NCI-H524 treated with DMSO at 0.1 percent for 48 hours (cell line): ENCODE measurements around the gene SLC7A10.
"Not testable (repeated sequence)": the region's sequence is repeated elsewhere in the genome, so short reads cannot be mapped to it uniquely, and the experiment has no call there.

Experiments used
- DNase-seq: peaks from one replicate; lab custom pipeline; 2025; lab: John Stamatoyannopoulos, UW

The SLC7A10 gene

GRCh38 chr19:33238481-33239149 lies 13.0 kb upstream of the SLC7A10 start:
- no peak for DNase-seq

GRCh38 chr19:33236696-33237390 lies 11.2 kb upstream of the SLC7A10 start:
- no peak for DNase-seq

DNA sequence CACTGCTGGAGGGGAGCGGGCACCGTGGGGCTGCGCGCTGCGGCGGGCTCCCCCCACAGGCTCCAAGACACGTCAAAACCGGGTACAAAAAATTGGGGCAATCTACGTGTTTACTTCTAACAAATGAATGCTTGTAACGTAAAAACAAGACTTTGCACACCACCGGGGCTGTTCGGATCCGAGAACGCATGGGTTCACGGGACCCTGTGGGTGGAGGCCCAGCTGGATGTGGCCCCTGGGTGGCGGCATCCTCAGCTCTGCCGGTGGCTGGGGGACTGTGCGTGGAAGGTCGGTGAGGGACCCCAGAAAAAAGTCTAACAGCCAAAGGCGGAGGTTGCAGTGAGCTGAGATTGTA lies 10.3 kb upstream of the SLC7A10 start:
- DNase-seq, result no peak

DNA sequence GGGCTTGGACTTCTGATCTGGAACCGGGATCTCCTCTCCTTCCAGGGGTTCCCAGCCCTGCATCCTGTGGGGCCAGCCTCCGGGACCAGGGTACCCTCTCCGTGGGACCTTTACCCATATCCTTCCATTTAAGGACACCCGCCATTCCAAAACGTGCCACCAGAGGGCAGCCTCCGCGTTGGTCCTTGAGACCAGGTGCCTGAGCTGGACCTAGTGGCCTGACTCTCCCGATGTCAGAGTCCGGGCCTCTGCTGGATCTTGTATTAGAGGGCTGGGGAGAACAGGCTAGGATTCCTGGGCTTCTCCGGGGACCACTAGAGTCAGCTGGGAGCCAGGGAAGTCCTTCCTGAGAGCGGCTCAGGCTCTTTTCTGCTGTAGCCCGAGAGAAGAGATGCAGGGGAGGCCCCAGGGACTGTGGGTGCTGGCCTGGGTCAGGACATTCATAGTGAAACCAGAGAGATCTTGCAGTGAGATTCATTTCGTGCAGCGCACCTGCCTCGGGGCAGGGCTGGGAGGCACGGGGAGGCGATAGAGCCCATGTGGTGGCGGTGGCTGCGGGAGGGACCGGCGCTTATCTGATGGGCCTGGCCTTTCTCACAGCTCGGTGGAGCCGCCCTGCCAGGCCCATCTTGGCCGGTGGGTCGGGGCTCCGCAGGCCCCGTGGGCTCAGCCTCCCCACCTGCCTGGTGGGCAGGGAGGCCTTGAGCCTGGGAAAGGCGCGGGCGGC lies 9.8 kb upstream of the SLC7A10 start:
- no peak for DNase-seq

DNA sequence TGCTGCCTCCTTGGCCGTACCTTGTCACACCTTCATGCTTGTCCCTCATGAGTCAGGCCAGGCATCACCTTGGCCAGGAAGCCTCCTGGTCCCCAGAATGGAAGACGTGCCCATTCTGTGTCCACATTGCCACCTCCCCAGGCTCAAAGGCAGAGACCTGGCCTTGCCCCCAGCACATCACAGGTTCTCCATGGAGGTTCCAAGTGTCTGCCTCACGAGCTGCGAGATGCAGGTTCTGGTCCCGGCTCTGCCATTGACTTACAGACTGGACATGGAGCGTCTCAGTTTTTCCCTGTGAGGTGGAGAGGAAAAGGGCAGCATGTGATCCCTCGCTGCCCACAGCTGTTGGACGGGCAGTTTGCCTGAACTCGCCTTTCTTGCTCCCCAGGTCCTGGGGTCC lies 9.1 kb upstream of the SLC7A10 start:
- DNase-seq, result no peak

GRCh38 chr19:33234092-33234491 lies 8.4 kb upstream of the SLC7A10 start:
- no peak for DNase-seq

- no peak for DNase-seq
Observed at GRCh38 chr19:33233056-33233873, 7.6 kb upstream of the SLC7A10 start.

DNA sequence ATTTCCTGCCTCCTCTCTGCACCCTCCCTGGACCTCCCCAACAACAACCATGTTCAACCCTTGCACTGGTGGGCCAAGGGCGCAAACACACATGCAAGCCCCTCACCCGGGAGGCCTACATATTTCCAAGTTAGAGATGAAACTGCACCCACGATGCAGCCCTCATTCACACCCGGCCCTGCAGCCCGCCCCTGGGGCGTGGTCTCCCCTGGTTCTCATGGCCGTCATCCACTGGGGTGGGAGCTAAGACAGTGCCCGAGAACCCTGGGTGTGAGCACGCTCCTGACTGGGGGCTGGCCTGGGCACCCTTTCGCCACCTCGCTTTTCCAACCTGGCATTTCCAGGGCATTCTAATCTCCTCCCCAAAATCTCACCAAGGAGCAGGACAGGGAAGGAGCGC lies 7.0 kb upstream of the SLC7A10 start:
- no peak for DNase-seq

DNA sequence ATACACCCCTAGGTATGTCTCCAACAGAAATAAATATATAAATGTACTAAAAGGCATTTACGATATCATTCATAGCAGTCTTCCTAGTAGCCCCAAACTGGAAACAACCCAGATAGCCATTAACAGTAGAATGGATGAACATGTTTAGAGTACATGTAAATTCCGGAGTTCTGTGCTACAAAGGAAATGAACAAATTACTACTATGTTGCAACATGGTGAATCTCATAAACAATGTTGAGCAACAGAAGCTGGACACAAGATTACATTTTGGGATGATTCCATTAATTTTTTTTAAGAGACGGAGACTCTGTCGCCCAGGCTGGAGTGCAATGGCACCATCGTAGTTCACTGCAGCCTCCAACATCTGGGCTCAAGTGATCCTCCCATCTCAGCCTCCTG lies 5.9 kb upstream of the SLC7A10 start:
- no peak for DNase-seq

DNA sequence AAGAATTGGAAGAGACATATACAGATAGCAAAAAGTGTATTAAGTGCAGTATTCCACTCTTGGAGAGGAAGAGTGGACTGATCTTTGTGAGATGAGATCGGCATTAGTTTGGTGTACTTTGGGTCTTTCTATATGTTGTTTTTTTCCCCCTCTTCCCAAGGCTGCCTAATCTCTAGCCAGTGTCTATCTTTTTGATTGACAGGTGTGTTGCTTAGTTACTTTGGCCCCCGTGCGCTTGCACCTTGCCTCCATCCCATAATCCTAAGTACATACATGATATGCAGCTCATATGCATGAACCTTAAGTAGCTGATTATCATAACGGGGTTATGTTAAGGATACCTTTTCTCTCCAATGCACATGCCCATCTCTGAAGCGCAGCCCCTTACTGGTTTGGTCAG lies 4.3 kb upstream of the SLC7A10 start:
- DNase-seq, result no peak

DNA sequence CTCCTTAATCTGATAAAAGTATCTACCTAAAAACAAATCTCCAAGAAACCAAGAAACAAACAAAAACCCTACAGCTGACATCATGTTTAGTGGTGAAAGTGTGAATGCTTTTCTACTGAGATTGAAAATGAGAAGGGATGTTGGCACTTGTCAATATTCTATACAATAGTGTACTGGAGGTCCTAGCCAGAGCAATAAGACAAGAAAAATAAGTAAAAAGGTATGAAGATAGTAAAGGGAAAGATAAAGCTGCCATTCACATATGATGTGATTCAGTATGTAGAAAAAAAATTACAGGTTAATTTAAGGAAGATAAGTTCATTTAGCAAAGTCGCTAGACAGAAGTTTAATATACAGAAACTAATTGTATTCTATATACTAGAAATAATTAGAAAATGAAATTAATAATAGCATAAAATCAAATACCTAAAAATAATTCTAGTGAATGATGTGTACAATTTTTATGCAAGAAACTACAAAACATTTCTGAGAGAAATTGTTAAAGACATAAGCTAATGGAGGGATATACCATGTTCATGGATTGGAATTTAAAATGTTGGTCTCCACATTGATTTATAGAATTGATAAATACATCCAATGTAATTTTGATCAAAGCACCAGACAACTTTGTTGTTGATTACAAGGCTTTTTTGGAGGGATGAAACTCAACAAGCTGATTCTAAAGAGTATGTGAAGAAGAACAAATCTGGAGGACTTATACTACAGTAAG lies 2.4 kb upstream of the SLC7A10 start:
- no peak for DNase-seq

GRCh38 chr19:33227242-33227650 lies 1.6 kb upstream of the SLC7A10 start:
- DNase-seq, result no peak

GRCh38 chr19:33226550-33227241 lies 1.0 kb upstream of the SLC7A10 start:
- no peak for DNase-seq

GRCh38 chr19:33224694-33225457 lies 774 bp downstream of the SLC7A10 start:
- DNase-seq, result no peak

- DNase-seq, result not testable (repeated sequence)
Observed at GRCh38 chr19:33222255-33222654, 3.4 kb downstream of the SLC7A10 start.

DNA sequence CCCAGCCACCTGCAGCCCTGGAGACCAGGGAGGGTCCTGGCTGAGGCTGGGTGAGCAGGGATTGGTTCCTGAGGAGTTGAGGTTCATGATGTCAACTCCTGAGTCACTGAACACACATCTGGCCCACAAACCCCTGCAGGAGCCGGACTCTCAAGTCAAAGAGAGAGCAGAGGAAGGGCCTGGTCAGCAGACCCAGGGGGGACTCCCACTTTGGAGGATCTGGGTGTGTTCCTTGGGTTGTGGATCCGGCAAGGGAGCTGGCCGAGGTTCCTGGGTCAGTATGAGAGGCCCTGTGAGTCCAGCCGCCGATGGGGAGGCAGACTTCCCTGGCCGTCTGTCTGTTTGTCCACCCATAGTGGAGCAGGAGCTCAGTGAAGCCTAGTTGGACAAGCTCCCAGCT lies 4.0 kb downstream of the SLC7A10 start:
- no peak for DNase-seq

GRCh38 chr19:33220735-33221134 lies 4.9 kb downstream of the SLC7A10 start:
- DNase-seq, result no peak

- DNase-seq, result no peak
Observed at GRCh38 chr19:33220115-33220514, 5.5 kb downstream of the SLC7A10 start.

GRCh38 chr19:33219261-33219815 lies 6.3 kb downstream of the SLC7A10 start:
- no peak for DNase-seq

- DNase-seq, result no peak
Observed at GRCh38 chr19:33217881-33218280, 7.8 kb downstream of the SLC7A10 start.
